Neuronal stem cell (in vitro differentiated cells): Measurements from ENCODE around the gene PTPN4.
"Not testable (repeated sequence)": the region's sequence is repeated elsewhere in the genome, so short reads cannot be mapped to it uniquely, and the experiment has no call there.

Experiments
- DNase-seq: peaks from one replicate; pipeline ENCODE4 v3.0.0-alpha.2; 2013; ENCODE audit warnings: low spot score
- H2AFZ ChIP-seq: one replicate; pipeline ENCODE4 v1.6.1; 2013; ENCODE audit warnings: mild to moderate bottlenecking, low read length, inconsistent platforms
- H2AK5ac ChIP-seq: 2 replicates; pipeline ENCODE4 v1.6.1; 2013; ENCODE audit warnings: low read depth, mild to moderate bottlenecking, inconsistent platforms, low read length, moderate library complexity, mixed read lengths
- H2BK120ac ChIP-seq: 2 replicates; pipeline ENCODE4 v1.6.1; 2013; ENCODE audit warnings: low read depth, mild to moderate bottlenecking, inconsistent platforms, low read length, moderate library complexity, mixed read lengths
- H2BK12ac ChIP-seq: one replicate; pipeline ENCODE4 v1.6.1; 2013; ENCODE audit warnings: low read length, inconsistent platforms
- H2BK15ac ChIP-seq: 2 replicates; pipeline ENCODE4 v1.6.1; 2013; ENCODE audit warnings: mild to moderate bottlenecking, low read length, inconsistent platforms, mixed read lengths
- H2BK5ac ChIP-seq: one replicate; pipeline ENCODE4 v1.6.1; 2013; ENCODE audit warnings: inconsistent platforms, mild to moderate bottlenecking, low read length, moderate library complexity
- H3K14ac ChIP-seq: one replicate; pipeline ENCODE4 v1.6.1; 2013; ENCODE audit warnings: low read length, inconsistent platforms
- H3K18ac ChIP-seq: 2 replicates; pipeline ENCODE4 v1.6.1; 2013; ENCODE audit warnings: low read length, inconsistent platforms
- H3K23ac ChIP-seq: 2 replicates; pipeline ENCODE4 v1.6.1; 2013; ENCODE audit warnings: low read depth, mild to moderate bottlenecking, mixed read lengths, low read length, inconsistent platforms; ENCODE audit not compliant: poor library complexity
- H3K27ac ChIP-seq: replicated peaks from 3 replicates; pipeline ENCODE4 v1.5.1; 2013; ENCODE audit warnings: low read length, inconsistent platforms
- H3K27me3 ChIP-seq, 3 experiments: 2 replicates each; pipeline ENCODE4 v1.6.1; 2013; ENCODE audit warnings: low read length in 3 of 3, mild to moderate bottlenecking in 2 of 3, inconsistent platforms in 1 of 3, low read depth in 1 of 3, mixed read lengths in 1 of 3, moderate library complexity in 1 of 3; ENCODE audit not compliant: control insufficient read depth in 3 of 3, insufficient read depth in 3 of 3
- H3K36me3 ChIP-seq, 2 donors: replicated peaks in 1 of 2; 2 replicates each; pipeline ENCODE4 v1.6.1; 2013; ENCODE audit warnings: low read length in 2 of 2; ENCODE audit not compliant: control insufficient read depth in 2 of 2, insufficient read depth in 2 of 2
- H3K4ac ChIP-seq: 2 replicates; pipeline ENCODE4 v1.6.1; 2013; ENCODE audit warnings: inconsistent platforms, mild to moderate bottlenecking, low read length, moderate library complexity
- H3K4me1 ChIP-seq, 2 donors: 1 replicate in 1 of 2; 2 replicates in 1 of 2; pipeline ENCODE4 v1.6.1; 2013; ENCODE audit warnings: low read length in 2 of 2, low read depth in 1 of 2; ENCODE audit not compliant: control insufficient read depth in 2 of 2, insufficient read depth in 1 of 2
- H3K4me2 ChIP-seq: one replicate; pipeline ENCODE4 v1.6.1; 2013; ENCODE audit warnings: mild to moderate bottlenecking, low read length, inconsistent platforms; ENCODE audit not compliant: insufficient read depth, poor library complexity, severe bottlenecking
- H3K4me3 ChIP-seq, 2 donors: 2 replicates each; pipeline ENCODE4 v1.5.1; 2013; ENCODE audit warnings: low read length in 2 of 2, mild to moderate bottlenecking in 2 of 2, inconsistent platforms in 1 of 2, moderate library complexity in 1 of 2
- H3K79me1 ChIP-seq: one replicate; pipeline ENCODE4 v1.6.1; 2013; ENCODE audit warnings: low read depth, mild to moderate bottlenecking, inconsistent platforms, low read length, moderate library complexity
- H3K9ac ChIP-seq: one replicate; pipeline ENCODE4 v1.6.1; 2013; ENCODE audit warnings: mild to moderate bottlenecking, low read depth, low read length, inconsistent platforms; ENCODE audit not compliant: poor library complexity
- H3K9me3 ChIP-seq, 2 donors: replicated peaks in 1 of 2; 2 replicates each; pipeline versions ENCODE3 to v1.6.1; 2013; ENCODE audit warnings: low read length in 2 of 2, mild to moderate bottlenecking in 2 of 2, inconsistent platforms in 1 of 2, low read depth in 1 of 2, mixed read lengths in 1 of 2, moderate library complexity in 1 of 2; ENCODE audit not compliant: control insufficient read depth in 2 of 2, insufficient read depth in 1 of 2
- H4K8ac ChIP-seq: one replicate; pipeline ENCODE4 v1.6.1; 2013; ENCODE audit warnings: low read depth, mild to moderate bottlenecking, inconsistent platforms, low read length, moderate library complexity
- H4K91ac ChIP-seq: one replicate; pipeline ENCODE4 v1.6.1; 2013; ENCODE audit warnings: low read length, low read depth, mild to moderate bottlenecking, inconsistent platforms; ENCODE audit not compliant: poor library complexity
- WGBS, 2 donors: extraction: QIAGEN DNeasy Blood & Tissue Kit; methylation state at CpG; one replicate each; pipeline ENCODE4 v1.1.7; 2013; ENCODE audit warnings: missing lambda C conversion rate in 2 of 2, mixed read lengths in 1 of 2; ENCODE audit not compliant: insufficient read length in 2 of 2, insufficient replicate concordance in 1 of 2; ENCODE audit errors: extremely low coverage in 2 of 2; 5-methylcytosine and 5-hydroxymethylcytosine counted together

Gene PTPN4

DNA sequence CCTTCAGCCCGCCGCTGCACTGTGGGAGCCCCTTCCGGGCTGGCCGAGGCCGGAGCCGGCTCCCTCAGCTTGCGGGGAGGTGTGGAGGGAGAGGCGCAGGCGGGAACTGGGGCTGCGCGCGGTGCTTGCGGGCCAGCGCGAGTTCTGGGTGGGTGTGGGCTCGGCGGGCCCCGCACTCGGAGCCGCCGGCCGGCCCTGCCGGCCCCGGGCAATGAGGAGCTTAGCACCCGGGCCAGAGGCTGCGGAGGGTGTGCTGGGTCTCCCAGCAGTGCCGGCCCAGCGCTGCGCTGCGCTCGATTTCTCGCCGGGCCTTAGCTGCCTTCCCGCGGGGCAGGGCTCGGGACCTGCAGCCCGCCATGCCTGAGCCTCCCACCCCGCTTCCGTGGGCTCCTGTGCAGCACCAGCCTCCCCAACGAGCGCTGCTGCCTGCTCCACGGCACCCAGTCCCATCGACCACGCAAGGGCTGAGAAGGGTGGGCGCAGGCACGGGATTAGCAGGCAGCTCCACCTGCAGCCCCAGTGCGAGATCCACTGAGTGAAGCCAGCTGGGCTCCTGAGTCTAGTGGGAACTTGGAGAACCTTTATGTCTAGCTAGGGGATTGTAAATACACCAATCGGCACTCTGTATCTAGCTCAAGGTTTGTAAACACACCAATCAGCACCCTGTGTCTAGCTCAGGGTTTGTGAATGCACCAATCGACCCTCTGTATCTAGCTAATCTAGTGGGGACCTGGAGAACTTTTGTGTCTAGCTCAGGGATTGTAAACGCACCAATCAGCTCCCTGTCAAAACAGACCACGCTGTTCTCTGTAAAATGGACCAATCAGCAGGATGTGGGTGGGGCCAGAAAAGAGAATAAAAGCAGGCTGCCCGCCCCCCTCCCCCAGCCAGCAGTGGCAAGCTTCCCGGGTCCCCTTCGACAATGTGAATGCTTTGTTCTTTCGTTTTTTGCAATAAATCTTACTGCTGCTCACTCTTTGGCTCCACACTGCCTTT, 237.5 kb downstream of the PTPN4 start:
- not testable (repeated sequence) for H3K9ac ChIP-seq, H3K27ac ChIP-seq, H3K23ac ChIP-seq, H3K36me3 ChIP-seq, H4K8ac ChIP-seq, H2BK5ac ChIP-seq, H3K14ac ChIP-seq, H4K91ac ChIP-seq, H3K4ac ChIP-seq, H3K4me3 ChIP-seq, H2AK5ac ChIP-seq, H3K4me2 ChIP-seq, H2BK12ac ChIP-seq, H3K27me3 ChIP-seq, H2BK120ac ChIP-seq, H3K4me1 ChIP-seq, H3K9me3 ChIP-seq, DNase-seq, H2BK15ac ChIP-seq, H3K79me1 ChIP-seq
- no CpG with 5 or more reads among the region's 55 CpGs for WGBS, 2 donors
- H2AFZ ChIP-seq = peak overlapping the region; percentile 61
- H3K18ac ChIP-seq = peak overlapping the region; percentile 70

GRCh38 chr2:120001471-120001870, 241.7 kb downstream of the PTPN4 start:
- no peak for DNase-seq
- Histone ChIP-seq H3K4ac (no peak overlapping the region), H2BK12ac (no peak overlapping the region), H2AK5ac (no peak overlapping the region), H3K27ac (no peak overlapping the region), H3K4me1 (no peaks in the 10 kb centered on the region), H3K23ac (no peak overlapping the region), H3K9ac (no peak overlapping the region), H3K4me2 (no peak overlapping the region), H3K9me3 (no peaks in the 10 kb centered on the region), H4K91ac (no peak overlapping the region), H3K36me3 (no peaks in the 10 kb centered on the region), H2AFZ (no peak overlapping the region), H2BK15ac (no peak overlapping the region), H3K4me3 (no peak overlapping the region), H3K79me1 (peaks cover 3% of the 10 kb centered on the region), H2BK120ac (no peak overlapping the region), H2BK5ac (no peak overlapping the region), H4K8ac (no peak overlapping the region), H3K27me3 (no peaks in the 10 kb centered on the region), H3K18ac (no peak overlapping the region), H3K14ac (no peak overlapping the region)
- WGBS, 2 donors = no CpG with 5 or more reads among the region's 1 CpG

DNA sequence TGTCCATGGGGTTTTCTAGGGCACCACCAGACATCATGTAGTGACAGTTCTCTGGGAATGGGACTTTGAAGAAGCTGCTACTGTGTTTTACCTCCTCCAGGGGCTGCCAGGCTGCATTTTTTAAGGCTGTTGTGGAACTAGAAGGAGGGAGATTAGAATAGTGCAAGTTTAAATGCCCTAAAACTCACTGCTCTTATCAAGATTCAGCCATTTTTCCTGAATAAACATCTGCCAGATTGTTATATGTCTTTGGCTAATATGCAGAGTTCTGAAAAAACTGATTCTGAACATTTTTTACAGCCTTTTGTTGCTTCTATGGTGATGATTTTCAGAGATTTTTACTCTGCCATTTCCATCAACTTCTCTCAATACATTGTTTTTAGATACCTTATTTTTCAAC, 244.5 kb downstream of the PTPN4 start:
- no peak overlapping the region for H3K18ac ChIP-seq
- no peak overlapping the region for H2BK5ac ChIP-seq
- H4K91ac ChIP-seq = no peak overlapping the region
- no peak overlapping the region for H4K8ac ChIP-seq
- no peaks in the 10 kb centered on the region for H3K4me1 ChIP-seq
- H3K9me3 ChIP-seq = no peaks in the 10 kb centered on the region
- H3K4me2 ChIP-seq = no peak overlapping the region
- H3K14ac ChIP-seq = no peak overlapping the region
- H3K36me3 ChIP-seq = no peaks in the 10 kb centered on the region
- H2BK12ac ChIP-seq = no peak overlapping the region
- no peak overlapping the region for H3K27ac ChIP-seq
- H3K79me1 ChIP-seq = no peaks in the 10 kb centered on the region
- H3K4ac ChIP-seq = no peak overlapping the region
- no peak overlapping the region for H3K9ac ChIP-seq
- H3K27me3 ChIP-seq = no peaks in the 10 kb centered on the region
- no peak overlapping the region for H2BK120ac ChIP-seq
- no peak overlapping the region for H3K4me3 ChIP-seq
- H2BK15ac ChIP-seq = no peak overlapping the region
- no peak overlapping the region for H2AK5ac ChIP-seq
- H2AFZ ChIP-seq = no peak overlapping the region
- no peak overlapping the region for H3K23ac ChIP-seq
- no peak for DNase-seq

- H3K4me3 ChIP-seq = no peak overlapping the region
- H3K23ac ChIP-seq = no peak overlapping the region
- H2BK5ac ChIP-seq = no peak overlapping the region
- H2BK120ac ChIP-seq = no peak overlapping the region
- H4K91ac ChIP-seq = no peak overlapping the region
- H3K9ac ChIP-seq = no peak overlapping the region
- WGBS, 2 donors = no CpG with 5 or more reads among the region's 11 CpGs
- no peak overlapping the region for H2BK15ac ChIP-seq
- no peak overlapping the region for H3K14ac ChIP-seq
- H3K9me3 ChIP-seq = no peaks in the 10 kb centered on the region
- no peak overlapping the region for H4K8ac ChIP-seq
- no peak overlapping the region for H3K4ac ChIP-seq
- H3K27me3 ChIP-seq = no peaks in the 10 kb centered on the region
- no peak for DNase-seq
- H3K4me1 ChIP-seq = no peaks in the 10 kb centered on the region
- no peak overlapping the region for H2BK12ac ChIP-seq
- H3K18ac ChIP-seq = no peak overlapping the region
- no peaks in the 10 kb centered on the region for H3K79me1 ChIP-seq
- no peak overlapping the region for H2AK5ac ChIP-seq
- no peak overlapping the region for H2AFZ ChIP-seq
- no peak overlapping the region for H3K4me2 ChIP-seq
- H3K36me3 ChIP-seq = no peaks in the 10 kb centered on the region
- no peak overlapping the region for H3K27ac ChIP-seq
These were observed 246.3 kb downstream of the PTPN4 start for GRCh38 chr2:120005834-120006521.
